ENCODE measurements around the gene NCKAP5.

- TF ChIP-seq CTCF (conservative IDR thresholded peaks at IDR 0.05), result no peak
- TF ChIP-seq EZH2 (IDR thresholded peaks at IDR 0.05; ENCODE audit: low read depth), result no peak
Measured at GRCh38 chr2:133600266-133600928, 32.1 kb upstream of the NCKAP5 start.
